ENCODE results near the gene HHIP. TPM values are rescaled to one million over a fixed set of nuclear protein-coding genes. Genes with fewer than 3 reads are reported as not detected.

The HHIP gene
- total RNA-seq, 1 experiment from 2014 or later, result not detected

DNA sequence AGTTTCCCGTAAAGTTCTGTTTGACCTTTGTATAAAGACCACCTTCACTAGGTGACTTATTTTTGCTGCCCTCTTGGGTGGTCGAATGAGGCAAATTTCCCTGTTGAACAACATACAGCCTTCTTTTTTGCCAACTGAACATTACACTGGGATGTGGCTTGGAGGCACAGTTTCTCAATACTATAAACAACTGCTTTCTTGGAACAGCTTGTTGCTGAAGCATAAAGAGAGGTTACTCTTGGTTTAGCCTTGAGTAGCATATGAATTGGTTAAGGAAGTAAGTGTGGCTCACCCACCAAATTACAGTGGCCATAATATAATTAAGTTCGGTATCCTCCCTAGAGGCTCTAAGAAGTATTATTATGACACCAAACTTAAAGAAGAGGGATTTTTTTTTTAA is 40.0 kb downstream of the HHIP start:
- Histone ChIP-seq H3K4me3 (no peak overlapping the region), H4K20me1 (ENCODE audit: insufficient read depth) (no peaks in the 10 kb centered on the region), H3K36me3 (ENCODE audit: low read depth) (no peaks in the 10 kb centered on the region), H3K9me3 (ENCODE audit: insufficient read depth, low read depth) (no peaks in the 10 kb centered on the region), H3F3A (ENCODE audit: insufficient read depth, low read depth) (no peaks in the 10 kb centered on the region), H3K79me2 (ENCODE audit: low read depth) (no peaks in the 10 kb centered on the region), H3K9me2 (ENCODE audit: insufficient read depth) (no peaks in the 10 kb centered on the region), H2AFZ (no peak overlapping the region), H3K27me3 (ENCODE audit: insufficient read depth, low read depth) (no peaks in the 10 kb centered on the region), H3K4me1 (replicated peaks; ENCODE audit: insufficient read depth) (no peaks in the 10 kb centered on the region), H3K4me2 (no peak overlapping the region), H3K27ac (no peak overlapping the region)
- no peak for DNase-seq
- no TSS peak for BruUV-seq (replicated peaks)
- no peak for TF ChIP-seq EZH2 (IDR thresholded peaks at IDR 0.05; ENCODE audit: low read depth)
- TF ChIP-seq, protein P1, sequence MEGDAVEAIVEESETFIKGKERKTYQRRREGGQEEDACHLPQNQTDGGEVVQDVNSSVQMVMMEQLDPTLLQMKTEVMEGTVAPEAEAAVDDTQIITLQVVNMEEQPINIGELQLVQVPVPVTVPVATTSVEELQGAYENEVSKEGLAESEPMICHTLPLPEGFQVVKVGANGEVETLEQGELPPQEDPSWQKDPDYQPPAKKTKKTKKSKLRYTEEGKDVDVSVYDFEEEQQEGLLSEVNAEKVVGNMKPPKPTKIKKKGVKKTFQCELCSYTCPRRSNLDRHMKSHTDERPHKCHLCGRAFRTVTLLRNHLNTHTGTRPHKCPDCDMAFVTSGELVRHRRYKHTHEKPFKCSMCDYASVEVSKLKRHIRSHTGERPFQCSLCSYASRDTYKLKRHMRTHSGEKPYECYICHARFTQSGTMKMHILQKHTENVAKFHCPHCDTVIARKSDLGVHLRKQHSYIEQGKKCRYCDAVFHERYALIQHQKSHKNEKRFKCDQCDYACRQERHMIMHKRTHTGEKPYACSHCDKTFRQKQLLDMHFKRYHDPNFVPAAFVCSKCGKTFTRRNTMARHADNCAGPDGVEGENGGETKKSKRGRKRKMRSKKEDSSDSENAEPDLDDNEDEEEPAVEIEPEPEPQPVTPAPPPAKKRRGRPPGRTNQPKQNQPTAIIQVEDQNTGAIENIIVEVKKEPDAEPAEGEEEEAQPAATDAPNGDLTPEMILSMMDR (conservative IDR thresholded peaks at IDR 0.05), result no peak
- intact Hi-C loops (cut with micrococcal nuclease; ENCODE audit: unreplicated experiment), result no loop called here
- POLR2A ChIA-PET (ENCODE audit: unreplicated experiment), result no interaction called here
- CTCF ChIA-PET, result no interaction called here

DNA sequence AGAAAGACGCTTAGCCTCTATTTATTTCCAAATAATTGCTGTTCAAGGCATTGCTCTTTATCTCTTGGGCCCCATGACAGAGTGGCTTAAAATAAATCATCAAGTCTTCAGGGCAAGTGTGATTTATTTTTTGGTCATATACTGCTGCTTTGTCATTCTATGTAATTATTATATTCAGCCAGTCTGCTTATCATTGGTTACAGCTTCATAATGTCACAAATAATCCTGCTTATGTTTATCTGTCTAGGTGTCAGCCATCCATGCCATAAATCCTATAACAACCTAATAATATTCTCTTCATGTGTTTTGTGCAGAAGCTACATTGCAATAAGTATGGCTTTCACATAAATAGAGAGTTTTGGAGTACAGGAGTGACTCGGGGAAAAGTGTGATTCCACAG is 41.0 kb downstream of the HHIP start:
- H3K9me2 ChIP-seq (ENCODE audit: insufficient read depth), result no peaks in the 10 kb centered on the region
- TF ChIP-seq, protein P1 (conservative IDR thresholded peaks at IDR 0.05), result no peak
- TF ChIP-seq EZH2 (IDR thresholded peaks at IDR 0.05; ENCODE audit: low read depth), result no peak
- no peak overlapping the region for H3K27ac ChIP-seq
- CTCF ChIA-PET, result no interaction called here
- no peaks in the 10 kb centered on the region for H3K9me3 ChIP-seq (ENCODE audit: insufficient read depth, low read depth)
- H3K36me3 ChIP-seq (ENCODE audit: low read depth), result no peaks in the 10 kb centered on the region
- H3K4me2 ChIP-seq, result no peak overlapping the region
- POLR2A ChIA-PET (ENCODE audit: unreplicated experiment), result no interaction called here
- H3F3A ChIP-seq (ENCODE audit: insufficient read depth, low read depth), result no peaks in the 10 kb centered on the region
- no peak overlapping the region for H2AFZ ChIP-seq
- BruUV-seq (replicated peaks), result no TSS peak
- H4K20me1 ChIP-seq (ENCODE audit: insufficient read depth), result no peaks in the 10 kb centered on the region
- no peaks in the 10 kb centered on the region for H3K4me1 ChIP-seq (replicated peaks; ENCODE audit: insufficient read depth)
- no peaks in the 10 kb centered on the region for H3K27me3 ChIP-seq (ENCODE audit: insufficient read depth, low read depth)
- intact Hi-C loops (cut with micrococcal nuclease; ENCODE audit: unreplicated experiment), result no loop called here
- DNase-seq, result no peak
- no peak overlapping the region for H3K4me3 ChIP-seq
- no peaks in the 10 kb centered on the region for H3K79me2 ChIP-seq (ENCODE audit: low read depth)

DNA sequence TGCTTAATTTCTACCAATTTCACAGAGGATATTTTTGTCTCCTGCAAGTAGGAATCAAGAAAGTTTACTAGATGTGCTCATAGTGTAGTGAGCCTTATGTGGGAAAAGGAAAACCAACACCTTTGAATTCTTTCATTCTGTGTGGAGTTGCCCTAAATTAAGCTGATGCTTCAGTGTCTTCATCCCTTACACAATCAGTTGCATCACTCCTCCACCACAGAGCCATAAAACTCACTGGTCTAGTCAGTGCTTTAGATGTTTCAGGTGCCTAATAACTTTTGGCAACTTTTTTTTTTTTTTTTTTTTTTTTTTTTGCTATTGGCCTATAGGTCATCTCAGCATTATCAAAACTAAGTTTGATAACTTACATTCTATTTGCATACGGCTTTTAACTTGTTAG is 41.5 kb downstream of the HHIP start:
- POLR2A ChIA-PET (ENCODE audit: unreplicated experiment), result no interaction called here
- no TSS peak for BruUV-seq (replicated peaks)
- intact Hi-C loops (cut with micrococcal nuclease; ENCODE audit: unreplicated experiment), result no loop called here

More for the DNA sequence above, 41.5 kb downstream of the HHIP start:
- H3K9me3 ChIP-seq (ENCODE audit: insufficient read depth, low read depth), result no peaks in the 10 kb centered on the region
- CTCF ChIA-PET, result no interaction called here
- no peaks in the 10 kb centered on the region for H3K27me3 ChIP-seq (ENCODE audit: insufficient read depth, low read depth)
- no peaks in the 10 kb centered on the region for H3K9me2 ChIP-seq (ENCODE audit: insufficient read depth)
- no peaks in the 10 kb centered on the region for H3K36me3 ChIP-seq (ENCODE audit: low read depth)
- H4K20me1 ChIP-seq (ENCODE audit: insufficient read depth), result no peaks in the 10 kb centered on the region
- no peak for DNase-seq
- no peak overlapping the region for H3K4me2 ChIP-seq
- no peak overlapping the region for H2AFZ ChIP-seq
- H3K79me2 ChIP-seq (ENCODE audit: low read depth), result no peaks in the 10 kb centered on the region
- H3F3A ChIP-seq (ENCODE audit: insufficient read depth, low read depth), result no peaks in the 10 kb centered on the region
- H3K27ac ChIP-seq, result no peak overlapping the region
- no peak for TF ChIP-seq EZH2 (IDR thresholded peaks at IDR 0.05; ENCODE audit: low read depth)
- TF ChIP-seq, protein P1 (conservative IDR thresholded peaks at IDR 0.05), result no peak
- no peak overlapping the region for H3K4me3 ChIP-seq
- H3K4me1 ChIP-seq (replicated peaks; ENCODE audit: insufficient read depth), result no peaks in the 10 kb centered on the region
